GM18517 (cell line): ENCODE measurements around the gene CHCHD6.

Source experiments
- ATAC-seq: cut with Tn5 transposase; IDR thresholded peaks from one replicate; pipeline ENCODE4 v1.9.1; 2021; ENCODE audit warnings: mild to moderate bottlenecking, moderate library complexity; ENCODE audit not compliant: unreplicated experiment

Gene CHCHD6

GRCh38 chr3:126914226-126914625 lies 210.2 kb downstream of the CHCHD6 start:
- ATAC-seq: no peak

GRCh38 chr3:126915015-126915414 lies 211.0 kb downstream of the CHCHD6 start:
- ATAC-seq: no peak

DNA sequence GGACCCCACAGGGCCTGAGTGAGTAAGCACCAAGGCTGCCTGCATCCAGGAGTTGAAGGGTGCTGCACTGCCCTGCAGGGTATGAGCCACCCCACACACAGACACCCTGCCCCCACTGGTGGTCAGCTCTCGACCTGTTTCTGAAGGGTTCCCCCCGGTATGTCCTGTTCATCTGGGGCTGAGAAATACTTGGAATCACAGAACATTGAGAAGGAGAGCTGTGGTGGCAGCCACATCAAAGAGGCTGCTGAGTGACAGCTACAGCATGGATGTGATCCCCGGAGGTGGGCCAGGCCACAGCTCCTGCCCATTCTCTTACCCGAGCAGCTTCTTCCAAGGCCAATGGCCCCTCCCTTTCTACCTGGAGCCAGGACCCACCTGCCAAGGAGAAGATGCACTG lies 212.5 kb downstream of the CHCHD6 start:
- ATAC-seq: no peak

GRCh38 chr3:126917232-126917804 lies 213.3 kb downstream of the CHCHD6 start:
- ATAC-seq: no peak

- ATAC-seq: no peak
Measured at GRCh38 chr3:126918355-126918821, 214.3 kb downstream of the CHCHD6 start.

DNA sequence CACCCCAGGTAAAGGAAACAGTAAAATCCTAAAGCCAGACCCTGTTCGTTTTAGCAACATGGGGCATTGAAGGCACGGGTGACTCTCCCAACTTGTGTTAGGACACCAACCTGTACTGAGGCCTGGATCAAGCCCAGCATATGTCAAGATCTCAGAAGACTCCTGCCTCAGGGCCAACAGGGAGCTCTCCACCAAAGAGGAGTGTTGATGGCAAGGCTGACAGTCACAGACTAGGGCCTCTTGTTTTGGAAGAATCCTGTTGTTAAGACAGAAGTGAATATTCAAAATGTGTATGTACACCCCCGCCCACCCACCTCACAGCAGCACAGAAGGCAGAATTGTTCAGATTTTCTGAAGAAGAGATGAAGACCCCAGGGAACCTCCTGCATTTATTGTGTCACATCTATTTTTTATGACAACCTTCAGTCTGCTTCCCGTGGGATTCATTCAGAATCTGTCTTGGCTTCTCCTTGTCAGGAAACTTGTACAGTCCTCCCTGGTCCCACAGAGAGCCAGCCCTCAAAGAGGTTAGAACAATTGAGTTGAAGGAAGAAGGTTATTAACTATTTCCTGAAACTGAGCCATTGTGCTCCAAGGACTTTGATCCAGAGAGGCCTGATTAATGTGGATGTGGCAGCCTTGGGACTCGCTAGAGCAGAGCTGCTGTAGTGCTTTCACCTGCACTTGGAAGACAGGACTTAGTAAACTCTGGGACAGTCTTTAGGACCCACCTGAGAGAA lies 217.2 kb downstream of the CHCHD6 start:
- ATAC-seq: no peak

GRCh38 chr3:126922466-126922865 lies 218.4 kb downstream of the CHCHD6 start:
- no peak for ATAC-seq

GRCh38 chr3:126923423-126923822 lies 219.4 kb downstream of the CHCHD6 start:
- ATAC-seq: no peak

DNA sequence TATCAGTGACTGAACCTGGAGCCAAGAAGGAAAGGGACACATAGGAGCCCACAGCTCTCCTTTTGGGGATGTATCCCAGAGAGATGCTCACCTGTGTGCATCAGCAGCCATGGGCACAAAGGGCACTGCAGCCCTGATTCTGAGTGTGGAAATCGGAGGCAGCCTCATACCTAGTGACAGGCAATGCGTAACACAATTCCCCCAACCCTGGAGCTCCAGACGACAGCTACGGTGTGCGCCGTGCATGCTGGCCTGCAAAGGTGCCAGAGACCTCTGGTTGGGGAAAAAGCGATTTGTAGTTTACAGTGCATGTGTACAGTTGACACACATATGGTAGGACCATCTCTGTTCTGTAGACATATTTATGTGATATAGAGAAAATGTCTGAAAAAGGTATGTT lies 219.9 kb downstream of the CHCHD6 start:
- no peak for ATAC-seq

DNA sequence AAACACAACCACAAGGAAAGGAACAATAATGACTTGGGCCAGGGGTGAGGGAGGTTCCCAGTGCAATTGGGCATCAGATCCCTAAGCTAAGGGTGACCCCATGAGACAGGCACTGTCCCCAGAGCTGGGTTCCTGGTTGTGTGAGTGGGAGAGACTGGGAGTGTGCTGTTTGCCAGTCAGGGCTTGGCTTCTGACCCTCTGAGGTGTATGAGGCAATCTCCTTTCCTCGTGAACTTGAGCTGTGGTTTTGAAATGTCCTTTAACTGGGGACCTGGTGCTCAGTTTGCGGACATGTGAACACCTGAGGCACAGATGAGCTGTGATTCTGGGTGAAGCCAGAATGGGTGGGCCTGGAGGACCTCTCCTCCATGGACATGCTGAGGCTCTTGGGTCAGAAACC lies 220.4 kb downstream of the CHCHD6 start:
- no peak for ATAC-seq

DNA sequence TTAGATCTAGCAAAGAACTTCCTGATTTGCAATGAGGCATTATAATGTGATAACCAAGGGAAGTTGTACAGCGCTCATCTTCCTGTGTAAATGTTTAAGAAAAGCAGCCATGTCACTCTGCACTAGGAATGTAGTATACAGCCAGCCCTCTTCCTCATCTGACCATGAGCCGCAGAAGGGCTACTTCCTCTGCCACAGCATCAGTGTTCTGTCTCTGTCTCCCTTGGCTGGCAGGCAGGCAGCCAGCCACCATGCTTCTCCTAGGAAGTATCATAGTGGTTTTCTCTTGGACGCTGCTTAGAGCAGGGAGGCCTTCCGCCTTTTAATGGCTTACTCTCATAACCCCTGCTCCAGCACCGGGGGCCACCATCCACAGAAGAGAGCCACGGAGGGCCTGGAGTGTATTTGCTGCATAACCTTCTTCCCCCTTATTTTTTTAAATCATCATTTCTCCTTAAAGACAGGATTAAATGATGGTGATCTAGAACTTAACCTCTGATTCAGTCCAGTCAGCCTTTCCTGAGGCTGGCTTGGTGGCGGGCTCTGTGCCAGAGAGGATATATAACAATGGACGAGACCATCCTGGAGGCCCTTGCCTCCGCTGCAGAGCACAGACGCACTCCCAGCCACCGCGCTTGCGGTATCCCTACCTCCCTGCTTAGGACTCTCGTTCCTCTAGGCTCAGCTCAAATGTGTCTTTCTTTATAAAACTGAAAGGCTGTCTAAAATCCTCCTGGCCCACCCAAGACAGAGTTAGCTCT lies 221.6 kb downstream of the CHCHD6 start:
- no peak for ATAC-seq

GRCh38 chr3:126926684-126927400 lies 222.8 kb downstream of the CHCHD6 start:
- no peak for ATAC-seq

DNA sequence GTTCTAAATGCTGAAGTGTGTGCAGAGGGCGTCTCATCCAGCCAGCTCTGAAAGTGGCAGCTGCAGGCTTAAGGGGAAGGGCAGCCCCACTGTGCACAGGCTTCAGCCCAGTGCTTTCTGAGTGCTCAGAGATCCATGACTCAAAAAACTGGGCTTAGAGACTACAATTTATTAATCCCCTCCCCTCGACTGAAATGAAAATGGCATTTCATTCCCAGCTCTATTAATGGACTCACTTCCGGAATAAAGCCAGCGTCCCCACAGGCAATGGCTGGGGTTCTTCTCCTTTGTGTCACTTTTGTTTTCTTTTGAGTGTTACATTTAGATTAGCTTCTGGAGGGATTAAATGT lies 223.3 kb downstream of the CHCHD6 start:
- no peak for ATAC-seq

- ATAC-seq: no peak
Measured at GRCh38 chr3:126927846-126928245, 223.8 kb downstream of the CHCHD6 start.

- ATAC-seq: no peak
Measured at GRCh38 chr3:126928921-126929474, 225.0 kb downstream of the CHCHD6 start.

GRCh38 chr3:126930936-126931600 lies 227.0 kb downstream of the CHCHD6 start:
- no peak for ATAC-seq

DNA sequence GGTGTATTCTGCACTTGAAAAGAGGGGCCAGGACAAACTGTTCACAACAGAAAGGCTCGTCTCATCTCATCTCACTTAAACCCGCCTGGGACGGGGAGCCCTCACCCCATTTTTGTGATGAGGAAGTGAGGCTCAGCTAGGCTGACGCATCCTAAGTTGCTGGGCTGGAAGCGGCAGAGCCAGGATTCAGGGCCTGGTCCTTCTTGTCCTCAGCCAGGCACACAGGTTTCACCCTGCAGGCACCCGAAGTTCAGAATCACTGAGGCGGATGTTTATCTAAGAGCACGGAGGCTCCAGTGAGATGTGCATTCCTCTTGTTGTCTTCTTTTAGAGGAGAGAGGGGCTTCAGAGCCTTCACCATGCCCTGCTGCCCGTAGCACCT lies 227.8 kb downstream of the CHCHD6 start:
- no peak for ATAC-seq

GRCh38 chr3:126932188-126932931 lies 228.3 kb downstream of the CHCHD6 start:
- ATAC-seq: no peak

GRCh38 chr3:126934031-126934531 lies 230.0 kb downstream of the CHCHD6 start:
- ATAC-seq: no peak

GRCh38 chr3:126934991-126935390 lies 231.0 kb downstream of the CHCHD6 start:
- no peak for ATAC-seq
